ENCODE results near the gene DPYD.
A peak's percentile ranks its signal among the peaks of the same experiment; 100 is the strongest.
"Not testable (repeated sequence)": the region's sequence is repeated elsewhere in the genome, so short reads cannot be mapped to it uniquely, and the experiment has no call there.

DPYD gene

GRCh38 chr1:97378596-97378995 is 542.2 kb downstream of the DPYD start:
- FAIRE-seq (no peak), DNase-seq (ENCODE audit: low spot score) (no peak)

DNA sequence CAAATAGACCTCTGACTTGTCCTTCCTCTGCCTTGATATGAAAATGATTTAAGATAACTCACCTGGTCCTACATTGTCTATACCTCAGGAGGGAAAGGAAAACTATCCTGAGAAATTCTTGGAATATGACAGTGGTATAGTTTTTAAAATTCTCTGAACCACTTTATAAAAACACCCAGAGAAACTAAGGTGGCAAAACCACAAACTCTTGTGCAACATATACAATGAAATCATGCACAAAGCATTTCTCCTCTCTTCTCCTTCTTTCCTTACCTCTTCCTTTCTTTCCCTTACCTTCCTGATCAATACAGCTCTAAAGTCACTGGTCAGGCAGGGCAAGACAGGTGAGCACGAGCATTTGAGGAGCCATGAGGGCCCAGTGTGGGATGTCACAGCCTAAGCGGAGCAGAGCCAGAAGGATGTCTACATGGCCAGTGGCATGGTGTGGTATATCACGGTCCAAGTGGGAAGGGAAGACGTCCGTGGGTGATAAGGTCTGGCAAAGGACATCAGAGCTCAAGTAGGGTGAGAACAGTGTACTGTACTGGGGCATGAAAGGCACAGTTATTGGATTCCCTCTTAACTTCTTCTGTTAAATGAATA is 543.3 kb downstream of the DPYD start:
- no peak for DNase-seq (ENCODE audit: low spot score)

DNA sequence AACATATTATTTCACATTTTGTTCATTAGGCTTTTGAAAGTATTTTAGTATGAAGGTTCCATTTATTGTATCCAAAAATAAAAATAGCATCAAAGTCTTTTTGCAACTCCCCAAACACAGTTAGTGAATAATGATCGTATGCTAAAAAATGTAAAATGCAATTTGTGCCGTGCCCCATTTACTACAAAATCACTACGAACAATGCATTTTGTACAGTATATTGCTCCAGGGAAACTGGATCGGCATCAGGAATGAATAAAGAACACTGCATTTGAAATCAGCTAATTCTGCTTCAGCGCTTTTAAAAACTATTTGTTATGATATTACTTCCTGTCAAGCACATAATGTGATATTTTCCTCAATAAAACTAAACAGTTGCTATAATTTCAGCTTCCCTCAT is 547.8 kb downstream of the DPYD start:
- FAIRE-seq, result no peak
- no peak for DNase-seq (ENCODE audit: low spot score)

More for the DNA sequence above, 543.3 kb downstream of the DPYD start:
- no peak for FAIRE-seq

DNA sequence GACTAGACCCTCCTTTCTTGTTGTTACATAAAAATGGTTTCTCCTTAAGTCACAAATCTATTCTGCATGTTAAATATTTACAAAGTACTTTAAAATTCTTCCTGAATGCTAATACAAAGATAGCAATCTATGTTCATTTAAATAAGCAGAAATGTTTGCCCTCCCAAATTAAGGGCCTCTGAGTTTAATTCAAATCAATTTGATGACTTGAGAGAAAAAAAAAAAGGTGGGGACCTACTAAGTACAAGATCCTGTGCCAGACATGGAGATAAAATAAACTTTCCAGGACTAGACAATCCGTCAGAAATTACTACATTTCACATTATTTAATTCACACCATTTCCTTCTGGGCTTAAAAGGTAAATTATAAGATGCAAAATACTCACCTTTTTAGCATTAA is 548.3 kb downstream of the DPYD start:
- DNase-seq (ENCODE audit: low spot score), result no peak
- FAIRE-seq, result no peak

DNA sequence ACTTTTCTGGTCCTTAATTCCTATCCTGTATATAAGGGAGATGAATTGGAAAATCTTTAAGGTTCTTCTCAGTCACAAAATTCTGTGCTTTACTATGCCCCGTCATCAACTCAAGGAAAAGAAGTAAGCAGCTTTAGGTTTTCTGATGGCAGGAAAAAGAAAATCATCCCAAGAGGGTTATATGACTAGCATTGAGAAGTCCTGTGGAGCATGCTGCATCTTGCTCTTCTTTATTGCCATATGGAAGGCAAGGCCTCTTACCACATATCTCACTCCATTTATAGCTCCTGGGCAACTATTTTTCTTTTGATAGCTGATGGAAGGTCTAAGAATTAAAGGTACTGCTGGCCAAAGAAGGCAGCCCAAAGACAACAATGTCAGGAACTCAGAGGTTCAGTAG is 552.5 kb downstream of the DPYD start:
- FAIRE-seq, result no peak
- no peak for DNase-seq (ENCODE audit: low spot score)

GRCh38 chr1:97366984-97367383 is 553.9 kb downstream of the DPYD start:
- FAIRE-seq, result no peak
- DNase-seq (ENCODE audit: low spot score), result no peak

DNA sequence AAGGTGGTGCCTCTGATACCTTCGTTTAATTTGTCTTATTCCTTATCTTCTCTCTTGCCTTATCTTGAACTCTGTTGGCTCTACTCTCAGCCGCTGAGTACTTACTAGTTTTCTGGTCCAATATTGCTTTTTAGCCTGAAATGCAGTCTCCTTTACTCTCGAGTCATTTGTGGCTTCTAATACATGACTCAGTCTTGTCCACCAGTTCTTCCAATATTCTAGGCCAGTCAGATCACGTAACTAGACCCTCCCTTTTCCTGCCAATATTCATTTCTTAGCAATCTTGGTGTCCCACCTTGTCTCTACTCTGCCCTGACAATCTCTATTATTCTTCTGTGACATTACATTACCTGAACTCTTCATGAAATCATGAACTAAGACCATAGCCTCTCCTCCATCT is 555.8 kb downstream of the DPYD start:
- FAIRE-seq, result no peak
- DNase-seq (ENCODE audit: low spot score), result no peak

DNA sequence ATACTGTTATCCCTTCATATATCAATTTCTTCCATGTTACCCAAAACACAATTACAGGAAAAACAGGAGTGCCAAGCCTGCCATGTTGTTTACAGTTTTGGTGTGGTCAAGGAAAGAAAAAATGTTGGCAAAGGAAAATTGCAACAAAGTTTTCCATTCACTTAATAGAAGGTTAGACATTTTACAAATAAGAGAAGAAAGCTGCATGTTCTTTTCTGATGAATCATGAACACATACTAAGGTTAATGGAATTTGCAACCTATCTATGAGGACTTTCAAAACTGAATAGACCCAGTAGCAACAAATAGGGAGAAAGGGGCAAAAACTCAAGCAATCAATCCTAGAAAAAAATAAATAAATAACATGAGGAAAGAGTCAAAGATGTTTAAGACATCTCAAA is 556.7 kb downstream of the DPYD start:
- FAIRE-seq (peak; percentile 16), DNase-seq (ENCODE audit: low spot score) (no peak)

GRCh38 chr1:97356309-97356708 is 564.5 kb downstream of the DPYD start:
- no peak for FAIRE-seq
- DNase-seq (ENCODE audit: low spot score), result no peak

DNA sequence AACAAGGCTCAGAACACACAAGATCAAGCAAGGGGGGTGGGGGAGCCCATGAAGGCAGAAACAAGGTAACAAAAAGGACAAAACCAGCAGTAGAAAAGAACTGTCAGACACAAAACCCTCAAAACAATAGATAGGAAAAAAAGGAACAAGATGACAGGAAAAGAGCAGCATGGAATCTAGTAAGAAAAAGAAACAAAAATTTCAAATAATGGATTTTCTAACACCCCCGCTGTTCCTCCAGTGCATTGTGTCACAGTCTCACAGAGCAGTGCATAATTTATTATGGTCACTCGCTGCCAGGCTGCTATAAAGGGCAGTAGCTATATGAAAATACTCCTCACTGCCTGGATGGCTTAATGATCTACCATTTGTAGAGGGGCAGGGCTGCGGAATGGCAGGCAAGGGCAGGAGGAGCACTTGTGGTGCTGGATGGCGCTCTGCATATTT is 567.9 kb downstream of the DPYD start:
- DNase-seq (ENCODE audit: low spot score) (no peak), FAIRE-seq (no peak)

DNA sequence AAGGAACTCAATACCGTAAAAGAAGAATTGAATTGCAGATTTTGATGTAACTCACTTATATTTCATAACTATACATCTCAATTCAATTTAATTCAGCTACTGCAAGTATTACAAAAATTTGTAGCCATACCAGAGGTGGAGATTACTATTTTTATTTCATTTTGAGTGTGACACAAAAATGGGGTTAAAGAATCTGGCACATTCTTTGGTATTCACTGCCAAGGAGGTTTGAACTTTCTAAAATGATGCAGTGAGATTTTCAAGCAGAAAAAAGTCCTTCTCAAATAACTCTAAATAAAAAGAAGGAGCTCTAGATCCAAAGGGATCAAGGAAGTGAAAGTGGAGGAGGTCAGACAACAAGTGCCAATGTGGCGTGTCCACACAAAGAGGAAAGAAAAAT is 569.0 kb downstream of the DPYD start:
- no peak for FAIRE-seq

GRCh38 chr1:97350662-97351061 is 570.2 kb downstream of the DPYD start:
- DNase-seq (ENCODE audit: low spot score) (no peak), FAIRE-seq (no peak)

More for the DNA sequence above, 569.0 kb downstream of the DPYD start:
- DNase-seq (ENCODE audit: low spot score), result no peak

- FAIRE-seq (no peak), DNase-seq (ENCODE audit: low spot score) (no peak)
These were observed 570.6 kb downstream of the DPYD start for GRCh38 chr1:97350241-97350640.

- not testable (repeated sequence) for FAIRE-seq; DNase-seq (ENCODE audit: low spot score)
These were observed 571.0 kb downstream of the DPYD start for GRCh38 chr1:97349794-97350193.

DNA sequence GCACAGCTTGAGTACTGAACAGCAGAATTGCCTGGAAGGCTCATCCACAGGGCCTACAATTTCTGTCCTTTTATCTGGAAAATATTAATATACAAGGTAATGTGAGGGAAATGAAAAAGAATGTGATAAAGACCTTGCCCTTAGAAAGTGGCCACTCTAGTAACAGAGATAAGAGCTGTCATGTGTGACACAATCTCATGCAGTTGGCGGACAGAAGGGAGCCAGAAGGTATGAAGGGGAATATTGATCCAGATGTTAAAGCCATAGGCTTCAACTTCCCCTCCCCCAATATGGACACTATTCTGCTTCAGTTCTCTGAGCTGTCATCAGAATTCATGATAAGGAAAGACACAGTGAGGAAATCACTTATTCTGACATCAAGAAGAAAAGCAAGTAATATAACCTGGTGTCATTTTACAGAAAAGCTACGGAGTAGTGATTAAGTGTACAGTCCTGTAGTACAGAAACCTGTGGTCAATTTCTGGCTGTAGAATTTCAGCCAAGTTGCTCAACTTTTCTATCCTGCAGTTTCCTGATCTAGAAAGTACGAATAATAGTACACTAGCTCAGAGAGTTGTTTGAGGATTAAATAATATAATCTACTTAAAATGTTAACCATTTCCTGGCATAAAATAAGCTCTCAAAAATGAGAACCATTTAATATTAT is 572.1 kb downstream of the DPYD start:
- DNase-seq (ENCODE audit: low spot score), result no peak
- FAIRE-seq, result no peak

DNA sequence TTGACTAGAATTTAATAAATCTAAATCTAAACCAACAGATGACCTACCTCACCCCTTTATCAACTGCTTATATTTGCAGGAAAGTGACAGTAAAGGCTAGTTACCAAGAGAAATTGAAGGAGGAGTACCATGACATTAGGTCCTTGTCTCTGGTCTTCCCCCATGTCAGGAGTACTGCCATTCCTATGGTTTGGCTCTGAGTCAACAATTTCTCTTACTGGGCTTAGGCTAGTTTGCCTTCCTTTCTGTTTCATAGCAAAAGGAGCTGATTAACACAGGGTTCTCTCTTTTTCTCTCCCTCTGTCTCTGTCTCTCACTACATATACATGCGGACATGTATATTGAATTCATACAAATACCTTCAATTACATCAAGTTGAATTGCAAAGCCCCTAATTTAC is 579.9 kb downstream of the DPYD start:
- FAIRE-seq (peak; percentile 85), DNase-seq (ENCODE audit: low spot score) (peak; percentile 67)

GRCh38 chr1:97338347-97338746 is 582.5 kb downstream of the DPYD start:
- DNase-seq (ENCODE audit: low spot score) (no peak), FAIRE-seq (no peak)

DNA sequence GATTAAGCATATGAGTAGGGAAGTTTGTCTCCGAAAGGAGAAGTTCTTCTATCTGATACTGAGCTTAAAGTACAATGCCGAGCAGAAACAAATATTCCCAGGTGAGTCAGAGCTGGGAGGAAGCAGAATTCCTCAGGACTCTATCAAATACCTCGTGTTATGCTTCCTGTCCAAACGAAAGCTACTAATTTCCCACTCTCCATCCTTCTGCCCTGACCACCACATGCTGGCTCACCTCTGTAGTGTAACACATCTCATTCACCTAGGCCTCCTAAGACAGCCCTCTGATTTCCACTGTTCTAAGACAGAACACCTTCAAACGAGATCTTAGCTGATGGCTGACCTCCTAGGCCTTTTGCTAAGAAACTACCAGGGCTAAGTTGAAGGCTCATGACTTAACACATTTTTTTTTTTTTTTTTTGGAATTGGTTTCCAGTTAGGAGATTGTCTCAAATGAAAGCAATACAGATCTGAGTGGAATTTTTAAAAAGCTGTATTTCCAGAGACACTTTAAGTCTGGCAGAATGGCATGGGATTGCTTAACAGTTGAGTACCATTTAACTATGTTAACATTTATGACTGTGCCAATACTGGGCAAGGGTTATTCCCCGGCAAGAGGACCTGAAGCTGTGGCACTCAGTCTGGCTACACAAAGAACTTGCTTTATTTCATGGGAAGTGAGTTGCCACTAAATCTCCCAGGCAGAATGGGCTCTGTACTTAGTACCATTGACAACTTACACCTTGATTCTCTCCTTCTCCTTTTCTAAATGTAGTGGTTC is 583.4 kb downstream of the DPYD start:
- FAIRE-seq (no peak), DNase-seq (ENCODE audit: low spot score) (peak; percentile 33)

- peak; percentile 31 for DNase-seq (ENCODE audit: low spot score)
- no peak for FAIRE-seq
These were observed 586.4 kb downstream of the DPYD start for GRCh38 chr1:97334454-97334853.

GRCh38 chr1:97332716-97333115 is 588.1 kb downstream of the DPYD start:
- DNase-seq (ENCODE audit: low spot score), result peak; percentile 36
- peak; percentile 80 for FAIRE-seq

GRCh38 chr1:97331165-97331564 is 589.7 kb downstream of the DPYD start:
- no peak for FAIRE-seq
- DNase-seq (ENCODE audit: low spot score), result no peak

DNA sequence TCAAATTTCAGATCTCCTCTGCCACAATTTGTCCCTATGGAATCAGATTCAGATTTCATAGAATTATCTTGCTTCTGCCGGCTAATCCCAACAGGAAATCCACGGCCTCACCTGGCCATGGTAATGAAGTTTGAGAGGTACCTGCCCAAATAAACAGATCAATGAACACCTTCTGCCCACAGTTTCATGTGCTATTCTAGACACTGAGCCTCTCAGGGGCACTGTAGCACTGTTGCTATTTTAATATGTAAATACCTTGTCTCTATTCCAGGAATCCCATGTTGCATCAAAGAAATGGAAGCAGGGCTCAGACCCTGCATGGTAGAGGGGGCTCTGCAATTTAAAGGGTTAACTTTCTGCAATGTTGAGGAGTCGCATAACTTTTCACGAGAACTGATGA is 606.1 kb downstream of the DPYD start:
- FAIRE-seq (no peak), DNase-seq (ENCODE audit: low spot score) (no peak)
